PC-3 (cell line): ENCODE measurements around the gene MUC20. TPM values are rescaled to one million over a fixed set of nuclear protein-coding genes. Genes with fewer than 3 reads are reported as not detected.

Experiments used
- ATAC-seq: fragments of 200-7000 bp; cut with Tn5 transposase; 2 replicates; pipeline ENCODE4 v1.9.1; 2020; ENCODE audit warnings: mild to moderate bottlenecking, moderate library complexity
- BruUV-seq: library from RNA; stranded (reverse); fragments of 400-500 nt; replicated peaks from 2 replicates; lab custom pipeline; 2021; lab: Mats Ljungman, UMichigan
- CTCF ChIA-PET: fragments of 300-600 bp; sonication (Branson Sonifier 250); formaldehyde crosslinking; loops from one replicate; lab custom pipeline; 2022; ENCODE audit warnings: antibody characterized with exemption; lab: Charles Lee
- POLR2A ChIA-PET: fragments of 300-600 bp; sonication (Branson Sonifier 250); formaldehyde crosslinking; loops from one replicate; lab custom pipeline; 2022; ENCODE audit warnings: antibody characterized with exemption; ENCODE audit not compliant: unreplicated experiment; lab: Charles Lee
- DNase-seq: peaks from one replicate; pipeline ENCODE4 v3.0.0-alpha.2; 2015
- H2AFZ ChIP-seq: fragments of 300-600 bp; sonication (generic); 2 replicates; pipeline ENCODE4 v1.6.0; 2016; ENCODE audit warnings: antibody characterized with exemption, low read length
- H3F3A ChIP-seq: fragments of 300-600 bp; sonication (generic); one replicate; pipeline ENCODE4 v1.6.0; 2017; ENCODE audit warnings: antibody characterized with exemption, low read length, control low read depth, mild to moderate bottlenecking; ENCODE audit not compliant: unreplicated experiment
- H3K27ac ChIP-seq: fragments of 300-600 bp; sonication (generic); 2 replicates; pipeline ENCODE4 v1.5.1; 2016; ENCODE audit warnings: mild to moderate bottlenecking, low read length
- H3K27me3 ChIP-seq: fragments of 300-600 bp; sonication (generic); 2 replicates; pipeline ENCODE4 v1.6.1; 2016; ENCODE audit warnings: low read length, mixed read lengths
- H3K36me3 ChIP-seq: fragments of 300-600 bp; sonication (generic); 2 replicates; pipeline ENCODE4 v1.6.1; 2016; ENCODE audit warnings: low read depth, mixed run types, low read length, mixed read lengths
- H3K4me1 ChIP-seq: fragments of 300-600 bp; sonication (generic); 2 replicates; pipeline ENCODE4 v1.5.1; 2016; ENCODE audit warnings: low read length; ENCODE audit not compliant: insufficient read depth
- H3K4me2 ChIP-seq: fragments of 300-600 bp; sonication (generic); 2 replicates; pipeline ENCODE4 v1.6.0; 2016; ENCODE audit warnings: low read length
- H3K4me3 ChIP-seq: fragments of 300-600 bp; sonication (generic); 2 replicates; pipeline ENCODE4 v1.5.1; 2016; ENCODE audit warnings: mild to moderate bottlenecking, low read length, mixed read lengths
- H3K79me2 ChIP-seq: fragments of 300-600 bp; sonication (generic); 2 replicates; pipeline ENCODE4 v1.6.1; 2017; ENCODE audit warnings: low read length, mixed read lengths
- H3K9ac ChIP-seq: fragments of 300-600 bp; sonication (generic); 2 replicates; pipeline ENCODE4 v1.6.0; 2016; ENCODE audit warnings: mild to moderate bottlenecking, low read length
- H3K9me2 ChIP-seq: fragments of 300-600 bp; sonication (generic); replicated peaks from 2 replicates; pipeline ENCODE4 v1.6.1; 2016; ENCODE audit warnings: mixed run types, low read length, mixed read lengths
- H3K9me3 ChIP-seq: fragments of 300-600 bp; sonication (generic); 2 replicates; pipeline ENCODE4 v1.6.1; 2016; ENCODE audit warnings: low read length, mixed read lengths
- H4K20me1 ChIP-seq: fragments of 300-600 bp; sonication (generic); 2 replicates; pipeline ENCODE4 v1.6.1; 2016; ENCODE audit warnings: low read length, mixed read lengths
- EZH2 ChIP-seq: fragments of 300-600 bp; sonication (generic); IDR thresholded peaks from one replicate; pipeline ENCODE4 v1.6.1; 2017; ENCODE audit warnings: antibody characterized with exemption, mild to moderate bottlenecking, low read length; ENCODE audit not compliant: unreplicated experiment
- EZH2phosphoT487 ChIP-seq: fragments of 300-600 bp; sonication (generic); IDR thresholded peaks from 2 replicates; pipeline ENCODE4 v1.6.1; 2018; ENCODE audit warnings: mild to moderate bottlenecking, antibody characterized with exemption, low read length, borderline replicate concordance
- intact Hi-C: fragments of 100-400 bp; cut with micrococcal nuclease; formaldehyde crosslinking; loops from 2 replicates; pipeline ENCODE4 v1.9.0; 2023
- total RNA-seq: library from RNA; depleted of rRNA; stranded (reverse); fragments of >200 nt; gene quantifications from 2 replicates; pipeline ENCODE4 v1.2.3, GENCODE V29; 2014
- TF ChIP-seq, protein P1 (sequence below): fragments of 300-600 bp; sonication (generic); conservative IDR thresholded peaks from 2 replicates; pipeline ENCODE4 v1.5.1; 2017; ENCODE audit warnings: antibody characterized with exemption, low read depth, mild to moderate bottlenecking, low read length

The MUC20 gene
- total RNA-seq, 1 experiment from 2014 or later = 0.69 TPM

DNA sequence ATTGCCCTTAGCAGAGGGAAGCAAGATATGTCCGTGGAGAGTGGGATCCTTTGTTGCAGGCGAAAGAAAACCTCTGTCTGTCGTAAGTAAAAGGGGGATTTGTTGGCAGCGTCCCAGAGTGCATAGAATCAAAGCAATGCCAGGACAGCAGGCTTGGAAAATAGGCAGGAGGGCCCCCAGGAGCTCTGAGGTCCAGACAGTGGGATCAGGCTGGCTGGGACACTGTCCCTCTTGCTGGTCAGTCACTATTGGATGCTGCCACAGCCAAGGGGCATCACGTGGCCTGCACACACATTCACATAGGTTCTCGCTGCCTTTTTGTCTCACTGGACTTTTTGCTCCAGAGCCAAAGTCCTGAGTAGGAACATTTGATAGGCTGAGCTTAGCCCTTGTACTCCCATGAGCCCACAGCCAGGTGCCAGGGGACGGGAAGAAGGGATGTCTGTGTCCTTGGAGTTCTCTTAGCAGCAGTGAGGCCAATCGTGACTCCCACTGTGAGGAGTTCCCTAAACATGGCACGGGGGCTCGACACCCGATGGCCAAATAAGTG lies 10.7 kb downstream of the MUC20 start:
- Histone ChIP-seq H3K4me3 (no peak overlapping the region), H3K9me2 (no peaks in the 10 kb centered on the region), H3K36me3 (no peaks in the 10 kb centered on the region), H3K4me1 (no peaks in the 10 kb centered on the region), H4K20me1 (no peaks in the 10 kb centered on the region), H3K27me3 (no peaks in the 10 kb centered on the region), H3K27ac (no peak overlapping the region), H2AFZ (no peak overlapping the region), H3K79me2 (no peaks in the 10 kb centered on the region), H3K4me2 (no peak overlapping the region), H3F3A (no peaks in the 10 kb centered on the region), H3K9ac (no peak overlapping the region), H3K9me3 (no peaks in the 10 kb centered on the region)
- DNase-seq (no peak), ATAC-seq (no peak)
- ChIA-PET POLR2A (no interaction called here), CTCF (no interaction called here)
- TF ChIP-seq EZH2 (no peak), EZH2phosphoT487 (no peak)
- TF ChIP-seq, protein P1, sequence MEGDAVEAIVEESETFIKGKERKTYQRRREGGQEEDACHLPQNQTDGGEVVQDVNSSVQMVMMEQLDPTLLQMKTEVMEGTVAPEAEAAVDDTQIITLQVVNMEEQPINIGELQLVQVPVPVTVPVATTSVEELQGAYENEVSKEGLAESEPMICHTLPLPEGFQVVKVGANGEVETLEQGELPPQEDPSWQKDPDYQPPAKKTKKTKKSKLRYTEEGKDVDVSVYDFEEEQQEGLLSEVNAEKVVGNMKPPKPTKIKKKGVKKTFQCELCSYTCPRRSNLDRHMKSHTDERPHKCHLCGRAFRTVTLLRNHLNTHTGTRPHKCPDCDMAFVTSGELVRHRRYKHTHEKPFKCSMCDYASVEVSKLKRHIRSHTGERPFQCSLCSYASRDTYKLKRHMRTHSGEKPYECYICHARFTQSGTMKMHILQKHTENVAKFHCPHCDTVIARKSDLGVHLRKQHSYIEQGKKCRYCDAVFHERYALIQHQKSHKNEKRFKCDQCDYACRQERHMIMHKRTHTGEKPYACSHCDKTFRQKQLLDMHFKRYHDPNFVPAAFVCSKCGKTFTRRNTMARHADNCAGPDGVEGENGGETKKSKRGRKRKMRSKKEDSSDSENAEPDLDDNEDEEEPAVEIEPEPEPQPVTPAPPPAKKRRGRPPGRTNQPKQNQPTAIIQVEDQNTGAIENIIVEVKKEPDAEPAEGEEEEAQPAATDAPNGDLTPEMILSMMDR = no peak
- intact Hi-C loops = no loop called here
- no TSS peak for BruUV-seq

DNA sequence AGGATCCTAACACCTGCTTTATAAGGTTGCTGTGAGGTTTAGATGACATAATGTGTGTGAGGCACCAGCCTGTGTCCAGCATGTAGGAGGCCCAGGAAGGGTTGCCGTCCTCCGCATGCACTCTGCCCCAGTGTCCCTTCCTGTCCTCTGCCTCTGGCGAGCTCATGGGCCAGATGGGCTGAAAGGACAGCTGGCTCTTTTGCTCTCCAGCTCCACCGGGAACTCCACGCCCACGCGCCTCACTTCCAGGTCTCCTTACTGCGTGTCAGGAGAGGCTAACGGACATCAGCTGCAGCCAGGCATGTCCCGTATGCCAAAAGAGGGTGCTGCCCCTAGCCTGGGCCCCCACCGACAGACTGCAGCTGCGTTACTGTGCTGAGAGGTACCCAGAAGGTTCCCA lies 12.2 kb downstream of the MUC20 start:
- ATAC-seq = no peak

More for the DNA sequence above, 12.2 kb downstream of the MUC20 start:
- no peak overlapping the region for H3K4me2 ChIP-seq
- H3F3A ChIP-seq = no peaks in the 10 kb centered on the region
- intact Hi-C loops = no loop called here
- H3K36me3 ChIP-seq = no peaks in the 10 kb centered on the region
- H3K27ac ChIP-seq = no peak overlapping the region
- H3K4me1 ChIP-seq = no peaks in the 10 kb centered on the region
- DNase-seq = no peak
- CTCF ChIA-PET = no interaction called here
- no peak overlapping the region for H3K4me3 ChIP-seq
- BruUV-seq = no TSS peak
- H3K9me3 ChIP-seq = no peaks in the 10 kb centered on the region
- H3K79me2 ChIP-seq = no peaks in the 10 kb centered on the region
- no peak overlapping the region for H2AFZ ChIP-seq
- no peak overlapping the region for H3K9ac ChIP-seq
- no peaks in the 10 kb centered on the region for H3K27me3 ChIP-seq
- H4K20me1 ChIP-seq = no peaks in the 10 kb centered on the region
- POLR2A ChIA-PET = no interaction called here
- TF ChIP-seq EZH2 = no peak
- no peak for TF ChIP-seq EZH2phosphoT487
- TF ChIP-seq, protein P1 = no peak
- H3K9me2 ChIP-seq = no peaks in the 10 kb centered on the region
